Large intestine (tissue), 3 donors: Measurements from ENCODE around the gene TCN2. TPM values are rescaled to one million over a fixed set of nuclear protein-coding genes. Genes with fewer than 3 reads are reported as not detected.

ENCODE experiments used
- DNase-seq, 2 donors: peaks; one replicate each; pipeline versions ENCODE4 v3.0.0 to v3.0.0-alpha.2; 2013
- H3K27ac ChIP-seq: one replicate; pipeline ENCODE4 v1.5.1; 2013; ENCODE audit warnings: low read length
- H3K27me3 ChIP-seq: 2 replicates; pipeline ENCODE4 v1.6.1; 2013; ENCODE audit warnings: low read length; ENCODE audit not compliant: control insufficient read depth, insufficient read depth
- H3K36me3 ChIP-seq: 2 replicates; pipeline ENCODE4 v1.6.1; 2013; ENCODE audit warnings: low read length; ENCODE audit not compliant: control insufficient read depth, insufficient read depth
- H3K4me1 ChIP-seq: one replicate; pipeline ENCODE4 v1.6.1; 2013; ENCODE audit warnings: low read length; ENCODE audit not compliant: control insufficient read depth, insufficient read depth
- H3K4me3 ChIP-seq: one replicate; pipeline ENCODE4 v1.5.1; 2013; ENCODE audit warnings: low read length
- H3K9me3 ChIP-seq: one replicate; pipeline ENCODE4 v1.6.1; 2013; ENCODE audit warnings: mild to moderate bottlenecking, low read depth, low read length, moderate library complexity; ENCODE audit not compliant: control insufficient read depth
- WGBS: methylation state at CpG from one replicate; pipeline ENCODE4 v1.1.5; 2013; ENCODE audit warnings: low lambda C conversion rate; ENCODE audit not compliant: insufficient coverage; 5-methylcytosine and 5-hydroxymethylcytosine counted together
- polyA plus RNA-seq: library from polyadenylated mRNA; unstranded; fragments of 120-200 nt; gene quantifications from one replicate; pipeline ENCODE4 v1.2.1, GENCODE V29; 2013

The TCN2 gene
- polyA plus RNA-seq, 1 donor = 44.6 TPM

DNA sequence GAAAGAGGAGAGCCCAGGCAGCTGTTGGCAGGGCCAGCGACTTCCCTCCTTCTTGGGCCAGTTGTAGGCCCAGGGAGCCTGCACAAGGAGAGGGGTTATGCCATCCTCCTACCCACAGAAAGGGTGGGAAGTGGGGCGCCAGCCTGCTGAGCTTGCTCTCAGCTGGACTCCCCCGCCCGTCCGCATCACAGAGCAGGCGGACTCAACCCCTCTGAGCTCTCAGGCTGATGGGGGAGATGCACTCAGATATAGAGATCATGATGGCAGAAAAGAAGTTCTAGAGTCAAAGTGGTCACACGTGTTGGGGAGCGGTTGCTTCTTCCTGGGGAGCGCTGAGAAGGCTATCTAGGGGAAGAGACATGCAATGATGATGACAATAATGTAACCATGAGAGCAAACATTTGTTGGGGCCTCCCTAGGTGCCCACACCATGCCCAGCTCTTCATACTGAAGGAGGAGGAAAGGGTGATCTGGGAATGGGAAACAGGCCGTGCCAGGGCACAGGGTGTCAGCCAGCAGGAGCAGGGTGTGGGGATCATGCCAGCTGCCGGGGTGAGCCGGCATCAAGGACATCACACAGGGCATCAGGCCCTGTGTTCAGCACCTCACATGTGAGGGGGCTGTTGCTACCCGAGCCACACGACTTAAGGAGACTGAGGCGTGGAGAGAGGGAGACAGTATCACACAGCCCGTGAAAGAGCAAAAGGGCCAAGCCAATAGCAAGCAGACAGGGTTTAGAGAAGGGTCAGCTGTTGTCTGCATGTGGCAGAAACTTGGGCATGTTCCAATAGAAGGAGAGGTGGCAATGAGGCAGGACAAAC lies 36.3 kb downstream of the TCN2 start:
- H3K36me3 ChIP-seq = no peaks in the 10 kb centered on the region
- WGBS = no CpG with 5 or more reads among the region's 16 CpGs
- no peak for DNase-seq
- H3K9me3 ChIP-seq = peaks cover 3% of the 10 kb centered on the region
- H3K4me1 ChIP-seq = no peaks in the 10 kb centered on the region
- H3K27ac ChIP-seq = no peak overlapping the region
- H3K27me3 ChIP-seq = no peaks in the 10 kb centered on the region
- H3K4me3 ChIP-seq = no peak overlapping the region

- no peaks in the 10 kb centered on the region for H3K36me3 ChIP-seq
- WGBS = no CpG with 5 or more reads among the region's 25 CpGs
- no peak for DNase-seq
Observed at GRCh38 chr22:30646518-30647160, 39.7 kb downstream of the TCN2 start.

DNA sequence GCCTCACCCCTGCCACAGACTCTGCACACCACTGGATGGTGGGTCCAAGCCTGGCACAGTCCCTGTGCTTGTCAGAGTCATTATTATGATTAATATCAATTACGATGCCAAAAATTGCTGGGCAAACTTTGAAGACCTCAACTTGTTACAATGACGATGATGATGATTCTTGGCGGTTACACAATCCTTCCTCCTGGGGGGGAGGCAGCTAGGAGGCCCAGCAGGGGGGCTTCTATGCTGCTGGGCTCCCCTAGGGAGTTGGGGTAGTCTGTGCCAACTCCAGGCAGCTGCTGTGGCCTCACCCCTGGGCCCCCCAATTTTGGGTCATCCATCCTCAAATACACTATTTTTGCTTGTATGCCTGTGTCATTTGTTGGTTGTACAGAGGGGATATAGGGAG lies 40.6 kb downstream of the TCN2 start:
- Histone ChIP-seq H3K4me3 (no peak overlapping the region), H3K27ac (no peak overlapping the region), H3K36me3 (no peaks in the 10 kb centered on the region), H3K9me3 (peaks cover 3% of the 10 kb centered on the region), H3K4me1 (peaks cover 5% of the 10 kb centered on the region), H3K27me3 (no peaks in the 10 kb centered on the region)
- WGBS = no CpG with 5 or more reads among the region's 3 CpGs
- DNase-seq = no peak

More at GRCh38 chr22:30646518-30647160, 39.7 kb downstream of the TCN2 start:
- no peak overlapping the region for H3K4me3 ChIP-seq
- H3K4me1 ChIP-seq = peaks cover 5% of the 10 kb centered on the region
- peaks cover 3% of the 10 kb centered on the region for H3K9me3 ChIP-seq
- H3K27ac ChIP-seq = no peak overlapping the region
- no peaks in the 10 kb centered on the region for H3K27me3 ChIP-seq

GRCh38 chr22:30648825-30649224 lies 41.9 kb downstream of the TCN2 start:
- WGBS = no CpG with 5 or more reads among the region's 3 CpGs
- Histone ChIP-seq H3K9me3 (peaks cover 3% of the 10 kb centered on the region), H3K4me1 (peaks cover 5% of the 10 kb centered on the region), H3K27me3 (no peaks in the 10 kb centered on the region), H3K36me3 (no peaks in the 10 kb centered on the region), H3K4me3 (no peak overlapping the region), H3K27ac (no peak overlapping the region)
- DNase-seq = no peak

DNA sequence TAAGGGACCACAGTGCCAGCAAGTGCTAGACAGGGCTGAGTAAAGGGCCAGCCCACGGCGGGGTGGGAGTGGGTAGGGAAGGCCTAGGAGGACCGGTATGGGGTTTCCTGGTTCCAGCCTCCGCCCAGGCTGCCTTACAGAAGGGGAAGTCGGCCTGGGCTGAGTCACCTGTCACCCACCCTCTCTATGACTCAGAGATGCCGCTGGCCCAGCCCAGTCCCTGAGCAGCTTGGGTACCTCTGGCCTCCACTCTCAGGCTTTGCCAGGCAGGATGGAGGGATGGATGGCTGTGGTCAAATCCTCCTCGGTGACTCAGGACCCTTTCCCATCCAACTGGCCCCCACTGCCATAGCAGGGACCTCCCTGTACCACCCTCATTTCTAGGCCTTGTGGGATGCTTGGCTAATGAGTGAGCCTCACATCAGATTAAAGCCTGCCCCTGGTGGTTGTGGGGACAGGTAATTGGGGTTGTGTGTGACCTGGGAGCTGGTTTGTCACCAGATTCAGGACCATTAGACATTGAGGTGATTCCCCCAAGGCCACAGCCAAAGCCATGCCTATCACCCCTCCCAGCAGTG lies 42.5 kb downstream of the TCN2 start:
- Histone ChIP-seq H3K9me3 (peaks cover 3% of the 10 kb centered on the region), H3K36me3 (no peaks in the 10 kb centered on the region), H3K27ac (no peak overlapping the region), H3K4me1 (peaks cover 5% of the 10 kb centered on the region), H3K4me3 (no peak overlapping the region), H3K27me3 (no peaks in the 10 kb centered on the region)
- no CpG with 5 or more reads among the region's 7 CpGs for WGBS
- peak in 1 of 2 donors; percentile 41 for DNase-seq

- 17% methylated on average over 1 of the region's 5 CpGs for WGBS
- H3K9me3 ChIP-seq = peaks cover 3% of the 10 kb centered on the region
- no peak overlapping the region for H3K4me3 ChIP-seq
- no peak overlapping the region for H3K27ac ChIP-seq
- DNase-seq = peak in 1 of 2 donors; percentile 24
- no peaks in the 10 kb centered on the region for H3K36me3 ChIP-seq
- H3K27me3 ChIP-seq = no peaks in the 10 kb centered on the region
- peaks cover 5% of the 10 kb centered on the region for H3K4me1 ChIP-seq
Observed at GRCh38 chr22:30650508-30651116, 43.6 kb downstream of the TCN2 start.

DNA sequence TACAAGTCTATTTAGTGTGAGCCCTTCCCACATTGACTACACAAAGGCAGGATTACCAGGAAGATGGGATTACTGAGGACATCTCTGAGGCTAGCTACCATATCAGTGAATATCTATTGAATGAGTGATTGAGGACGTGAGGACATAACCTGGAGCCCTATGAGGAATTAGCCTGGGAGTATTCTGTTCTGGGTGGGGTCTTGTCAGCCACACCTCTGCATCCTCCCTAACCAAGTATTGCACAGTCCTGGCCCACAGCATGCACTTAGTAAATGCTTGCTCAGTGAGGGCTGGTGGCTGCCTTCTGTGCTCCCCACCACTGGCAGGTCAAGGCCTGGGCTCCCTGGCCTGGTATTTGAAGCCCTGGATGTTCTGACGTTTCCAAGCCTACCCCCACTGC lies 45.9 kb downstream of the TCN2 start:
- Histone ChIP-seq H3K27me3 (no peaks in the 10 kb centered on the region), H3K27ac (no peak overlapping the region), H3K9me3 (no peaks in the 10 kb centered on the region), H3K4me1 (peaks cover 5% of the 10 kb centered on the region), H3K4me3 (no peak overlapping the region), H3K36me3 (no peaks in the 10 kb centered on the region)
- no peak for DNase-seq
- 60% methylated on average over 1 of the region's 2 CpGs for WGBS

DNA sequence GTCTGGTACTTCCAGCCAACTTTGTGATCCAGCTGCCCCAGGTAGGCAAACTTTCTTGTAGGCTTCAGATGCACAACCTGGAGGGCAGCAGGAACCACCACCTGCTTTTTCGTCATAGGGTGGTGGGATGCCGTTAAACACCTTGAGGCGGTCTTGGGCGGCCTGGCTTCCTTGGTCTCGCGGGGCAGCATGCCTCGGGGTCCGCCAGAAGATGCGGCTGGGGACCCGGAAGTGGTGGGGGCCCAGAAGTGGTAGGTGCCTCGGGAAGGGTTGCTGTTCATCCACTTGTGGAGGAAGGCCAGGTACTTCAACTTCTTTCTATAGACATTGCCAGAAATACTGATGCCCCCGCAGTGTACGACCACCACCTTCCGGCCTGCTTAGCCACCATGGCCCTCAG lies 47.4 kb downstream of the TCN2 start:
- no CpG with 5 or more reads among the region's 14 CpGs for WGBS
- H3K4me1 ChIP-seq = peaks cover 5% of the 10 kb centered on the region
- H3K27ac ChIP-seq = no peak overlapping the region
- no peaks in the 10 kb centered on the region for H3K27me3 ChIP-seq
- no peaks in the 10 kb centered on the region for H3K9me3 ChIP-seq
- DNase-seq = no peak
- H3K4me3 ChIP-seq = no peak overlapping the region
- no peaks in the 10 kb centered on the region for H3K36me3 ChIP-seq

- DNase-seq = no peak
- Histone ChIP-seq H3K9me3 (no peaks in the 10 kb centered on the region), H3K27me3 (no peaks in the 10 kb centered on the region), H3K4me1 (peaks cover 3% of the 10 kb centered on the region), H3K27ac (no peak overlapping the region), H3K36me3 (no peaks in the 10 kb centered on the region), H3K4me3 (no peak overlapping the region)
- WGBS = no CpG with 5 or more reads among the region's 3 CpGs
Observed at GRCh38 chr22:30655532-30655931, 48.6 kb downstream of the TCN2 start.

- Histone ChIP-seq H3K27me3 (no peaks in the 10 kb centered on the region), H3K9me3 (no peaks in the 10 kb centered on the region), H3K4me3 (no peak overlapping the region), H3K36me3 (peaks cover 16% of the 10 kb centered on the region), H3K27ac (no peak overlapping the region), H3K4me1 (peaks cover 7% of the 10 kb centered on the region)
- DNase-seq = no peak
- no CpG with 5 or more reads among the region's 4 CpGs for WGBS
Observed at GRCh38 chr22:30662040-30662439, 55.1 kb downstream of the TCN2 start.
